Activated CD8-positive, alpha-beta memory T cell treated with anti-CD3 and anti-CD28 coated beads for 1 hour (primary cell): Measurements from ENCODE around the gene TINCR.

ENCODE experiments used
- DNase-seq, 2 donors: peaks; one replicate each; pipeline ENCODE4 v3.0.0-alpha.2; 2020; ENCODE audit warnings: low read depth in 1 of 2; ENCODE audit errors: extremely low read depth in 1 of 2

The TINCR gene

DNA sequence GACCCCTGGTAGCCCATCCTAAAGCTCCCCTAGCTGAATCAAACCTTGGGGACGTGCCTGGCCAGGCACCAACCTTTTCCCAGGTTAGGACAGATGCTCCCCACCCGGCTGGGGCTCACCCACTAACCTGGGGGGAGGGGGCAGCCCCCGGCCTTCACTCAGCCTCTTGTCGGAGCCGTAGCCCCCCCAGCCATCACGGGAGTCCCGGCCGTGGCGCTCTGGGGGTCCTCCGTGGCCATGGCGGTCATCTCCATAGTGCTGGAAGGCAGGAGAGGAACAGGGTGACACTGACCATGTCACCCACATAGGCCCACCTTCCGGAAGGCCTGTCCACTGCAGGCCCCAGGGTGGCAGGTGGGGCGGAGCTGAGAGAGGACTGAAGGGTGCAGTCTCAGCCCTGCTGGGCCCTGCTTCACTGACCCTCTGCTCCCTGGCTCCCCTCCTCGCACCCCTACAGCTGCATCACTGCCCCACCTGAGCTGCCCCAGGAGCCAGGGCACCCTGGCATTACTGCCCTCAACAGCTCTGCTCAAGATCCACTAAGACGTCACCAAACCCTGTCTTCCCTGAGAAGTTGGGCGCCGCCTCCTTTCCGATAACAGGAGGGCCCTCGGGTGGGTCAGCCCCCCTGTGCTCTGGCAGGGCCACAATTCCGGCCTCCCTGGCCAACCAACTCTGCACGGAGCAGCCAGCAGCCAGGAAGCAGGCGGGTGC, 22.6 kb upstream of the TINCR start:
- no peak for DNase-seq

GRCh38 chr19:5588906-5589676, 21.3 kb upstream of the TINCR start:
- no peak for DNase-seq

DNA sequence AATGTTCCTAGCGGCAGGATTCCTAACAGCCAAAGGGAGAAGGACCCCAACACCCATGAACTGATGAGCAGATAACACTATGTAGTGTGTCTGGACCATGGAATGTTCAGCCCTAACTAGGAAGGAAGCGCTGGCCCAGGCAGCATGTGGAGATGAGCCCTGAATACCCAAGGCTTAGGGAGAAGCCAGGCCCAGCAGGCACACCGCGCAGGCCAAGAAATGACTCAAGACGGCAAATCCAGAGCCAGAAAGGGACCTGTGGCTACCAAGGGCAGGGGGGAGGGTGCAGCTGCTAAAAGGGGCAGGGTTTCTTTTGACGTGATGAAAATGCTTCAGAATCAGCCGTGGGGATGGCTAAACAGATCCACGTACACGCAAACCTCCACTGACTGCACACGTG, 20.7 kb upstream of the TINCR start:
- no peak for DNase-seq

- DNase-seq = no peak
These were observed 19.9 kb upstream of the TINCR start for GRCh38 chr19:5587661-5588060.

DNA sequence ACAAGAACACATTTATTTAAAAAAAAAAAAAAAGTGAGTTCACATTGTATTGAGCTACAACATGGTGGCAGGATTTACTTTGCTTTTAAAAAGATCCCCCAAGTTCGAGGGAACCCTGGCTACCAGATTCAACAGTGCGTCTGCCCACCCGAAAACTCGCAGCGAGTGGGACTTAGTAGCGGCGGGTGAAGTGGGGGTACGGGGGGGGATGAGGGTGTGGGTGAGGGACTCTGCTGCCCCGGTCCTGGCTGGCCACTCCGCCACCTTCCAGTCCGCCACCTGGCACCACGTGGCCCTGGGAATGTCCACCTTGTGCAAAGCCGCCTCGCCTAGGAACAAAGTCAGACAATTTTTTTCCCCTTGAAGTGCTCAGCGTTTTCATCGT, 19.3 kb upstream of the TINCR start:
- no peak for DNase-seq

DNA sequence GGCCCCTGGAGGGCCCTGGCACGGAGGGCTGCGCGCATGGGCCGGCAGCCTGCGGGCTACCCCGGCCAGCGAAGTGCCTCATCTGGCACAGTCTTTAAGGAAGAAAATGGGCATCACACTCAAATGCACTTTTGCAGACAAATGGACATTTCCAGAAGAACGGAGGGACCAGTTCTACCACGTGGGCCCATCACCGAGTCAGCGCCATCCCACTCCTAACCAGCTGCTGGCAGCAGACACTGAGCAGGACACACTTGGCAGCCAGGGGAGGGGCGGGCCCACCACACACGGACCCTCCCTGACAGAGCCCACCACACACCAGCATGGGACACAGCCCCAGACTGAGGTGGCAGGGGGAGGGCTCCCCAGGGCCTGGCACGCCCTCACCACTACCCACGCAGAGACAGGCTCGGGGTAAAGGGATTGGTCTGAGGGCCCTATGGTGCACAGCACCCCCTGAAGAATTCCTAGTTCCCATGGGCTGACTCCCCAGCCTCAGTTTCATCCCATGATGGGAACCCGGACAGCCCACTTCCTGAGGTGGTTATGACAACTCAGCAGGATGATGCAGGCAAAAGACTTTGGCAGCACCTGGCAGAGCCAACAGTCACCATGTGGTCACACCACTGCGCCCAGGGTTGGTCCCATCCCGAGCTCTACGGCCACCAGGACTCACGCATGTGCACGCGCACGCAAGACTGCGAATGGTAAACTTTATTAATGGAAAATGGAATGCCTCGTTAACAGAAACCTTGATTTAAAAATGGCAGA, 18.7 kb upstream of the TINCR start:
- DNase-seq = no peak

GRCh38 chr19:5585461-5586299, 17.9 kb upstream of the TINCR start:
- peak in 1 of 2 donors; percentile 7 for DNase-seq

DNA sequence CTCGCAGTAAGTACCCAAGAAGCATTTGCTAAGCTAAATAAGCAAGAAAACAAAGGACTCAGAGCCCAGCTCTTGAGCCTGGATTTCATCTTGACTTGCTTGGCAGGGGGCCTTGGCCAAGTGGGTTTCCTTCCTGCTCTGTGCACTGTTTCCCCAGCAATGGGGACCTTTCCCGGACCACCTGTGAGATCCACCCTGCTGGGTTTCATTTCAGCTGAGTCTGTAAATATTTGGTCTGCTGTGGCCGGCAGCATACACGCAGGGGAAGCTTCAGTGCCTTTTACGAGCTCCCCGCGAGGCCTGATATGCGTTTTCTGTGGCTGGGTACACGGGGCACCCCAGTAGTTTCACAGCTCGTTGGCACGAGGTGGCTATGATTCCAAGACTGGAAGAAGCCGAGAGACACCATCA, 12.4 kb upstream of the TINCR start:
- no peak for DNase-seq

- no peak for DNase-seq
These were observed 11.9 kb upstream of the TINCR start for GRCh38 chr19:5579697-5580096.

- no peak for DNase-seq
These were observed 11.5 kb upstream of the TINCR start for GRCh38 chr19:5579286-5579685.

DNA sequence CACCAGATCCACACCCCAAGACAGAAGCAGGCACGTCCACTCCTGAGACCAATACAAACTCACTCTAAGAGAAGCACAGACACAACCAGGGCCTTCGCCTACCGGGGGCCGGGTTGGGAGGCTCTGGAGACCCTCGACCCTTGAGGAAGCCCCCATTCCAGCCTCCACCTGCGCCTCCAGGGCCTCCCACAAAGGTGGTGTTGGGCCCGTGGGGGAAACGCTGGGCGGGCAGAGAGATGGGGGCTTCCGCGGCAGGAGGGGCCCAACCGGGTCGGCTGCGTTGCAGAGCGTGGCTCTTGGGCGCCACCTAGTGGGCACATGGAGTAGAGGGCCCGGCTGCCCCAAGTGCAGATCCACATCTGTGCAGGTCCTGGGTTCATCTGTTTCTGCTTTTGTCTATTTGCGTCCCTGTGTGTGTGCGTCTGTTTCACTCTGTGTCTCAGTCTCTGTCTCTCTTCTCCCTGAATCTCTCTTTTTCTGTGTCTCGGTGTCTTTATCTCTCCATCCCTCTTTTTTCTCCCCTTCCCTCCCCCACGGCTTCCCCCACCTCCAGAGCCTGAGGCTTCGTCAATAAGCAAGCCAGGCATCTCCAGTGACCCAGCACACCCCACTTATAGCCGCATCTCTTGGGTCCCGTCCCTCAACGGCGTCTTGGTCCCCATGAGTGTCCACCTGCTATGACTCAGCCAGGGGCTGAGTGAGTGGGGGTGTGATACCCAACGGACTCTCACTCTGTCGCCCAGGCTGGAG, 10.5 kb upstream of the TINCR start:
- peak; percentile 18 to 61 for DNase-seq

GRCh38 chr19:5575590-5575989, 7.8 kb upstream of the TINCR start:
- DNase-seq = no peak

DNA sequence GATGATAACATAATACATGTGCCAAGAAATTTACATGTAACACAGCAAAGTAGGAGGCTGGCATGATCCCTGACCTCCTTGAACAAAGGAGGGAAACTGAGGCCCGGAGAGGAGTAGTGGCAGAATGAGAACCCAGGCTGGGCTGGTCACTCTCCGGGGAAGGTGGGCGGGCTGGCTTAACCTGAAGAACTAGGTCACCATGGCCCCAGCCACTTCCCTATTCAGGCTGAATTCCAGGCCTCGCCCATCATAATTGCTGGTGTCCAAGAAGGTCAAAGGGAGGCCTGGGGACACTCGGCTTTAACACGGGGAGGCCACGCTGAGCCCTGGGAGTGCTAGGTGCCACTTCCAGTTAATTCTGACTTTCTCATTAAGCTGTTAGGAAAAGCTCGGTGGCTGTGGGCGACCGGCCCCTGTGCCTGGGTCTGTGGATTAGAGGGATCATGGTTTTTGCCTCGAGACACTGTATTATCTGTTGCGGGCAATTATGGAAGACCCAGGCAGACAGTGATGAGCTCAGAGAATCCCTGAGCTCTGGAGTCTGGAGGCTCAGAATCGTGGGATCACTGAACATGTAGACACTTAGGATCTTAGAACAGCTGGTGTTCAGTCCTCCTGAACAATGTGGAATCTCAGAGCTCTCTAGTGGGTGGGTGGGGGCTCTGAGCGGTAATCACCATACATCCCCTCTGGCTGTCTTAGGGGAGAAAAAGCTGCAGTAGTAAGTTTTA, 5.0 kb upstream of the TINCR start:
- no peak for DNase-seq

GRCh38 chr19:5571777-5572176, 4.0 kb upstream of the TINCR start:
- DNase-seq = no peak

DNA sequence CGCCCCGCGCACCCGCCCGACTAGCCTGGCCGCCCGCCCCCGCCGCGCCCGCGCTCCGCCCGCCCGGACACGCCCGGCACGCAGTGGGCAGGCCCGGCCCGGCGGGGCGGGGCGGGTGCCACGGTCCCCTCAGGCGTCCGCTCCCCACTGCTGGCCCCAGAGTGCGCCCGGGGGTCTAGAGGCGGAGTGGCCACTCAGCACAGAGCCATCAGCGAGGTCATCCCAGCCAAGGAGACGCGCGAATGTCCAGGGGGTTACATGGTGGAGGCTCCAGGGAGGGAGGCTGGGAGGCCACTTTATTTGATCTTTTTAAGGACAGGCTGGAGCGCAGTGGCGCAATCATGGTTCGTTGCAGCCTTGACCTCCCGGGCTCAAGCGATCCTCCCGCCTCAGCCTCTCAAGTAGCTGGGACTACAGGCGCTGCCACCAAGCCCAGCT, 236 bp upstream of the TINCR start:
- DNase-seq = no peak

GRCh38 chr19:5564930-5565329, 2.8 kb downstream of the TINCR start:
- no peak for DNase-seq

GRCh38 chr19:5563935-5564612, 3.7 kb downstream of the TINCR start:
- no peak for DNase-seq

DNA sequence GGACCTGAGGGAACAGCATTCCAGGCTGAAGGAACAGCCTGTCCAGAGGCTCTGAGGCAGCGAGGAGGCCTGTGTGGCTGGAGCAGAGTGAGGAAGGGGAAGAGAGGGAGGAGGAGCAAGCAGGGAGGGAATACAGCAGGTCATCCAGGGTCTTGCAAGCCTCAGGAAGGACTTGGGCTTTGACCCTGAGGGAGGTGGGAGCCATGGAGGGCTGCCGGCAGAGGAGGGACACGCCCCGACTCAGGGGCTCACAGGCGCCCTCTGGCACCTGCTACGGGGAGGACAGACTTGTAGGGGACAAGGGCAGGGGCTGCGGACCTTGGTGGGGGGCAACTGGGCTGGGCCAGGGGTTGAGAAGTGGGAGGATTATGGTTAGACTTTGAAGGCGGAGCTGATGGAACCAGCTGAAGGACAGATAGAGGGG, 4.7 kb downstream of the TINCR start:
- no peak for DNase-seq

DNA sequence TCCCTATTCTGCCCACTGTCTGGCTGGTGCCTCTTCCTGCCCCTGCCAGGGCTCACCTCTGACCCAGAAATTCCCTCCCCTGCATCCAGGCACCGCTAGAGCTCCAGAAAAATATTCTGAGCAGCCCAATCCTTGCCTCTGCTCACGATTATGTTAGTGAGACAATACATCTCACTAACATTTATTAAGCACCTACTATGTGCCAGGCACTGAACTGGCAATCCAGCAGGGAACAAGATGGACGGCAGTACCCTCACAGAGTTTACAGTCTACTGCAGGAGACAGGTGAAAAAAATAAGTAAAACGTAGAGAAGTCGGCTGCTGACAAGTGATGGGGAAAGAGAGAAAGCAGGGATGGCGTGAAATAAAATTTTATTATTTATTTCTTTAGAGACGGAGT, 5.5 kb downstream of the TINCR start:
- no peak for DNase-seq
